ENCODE measurements around the gene NELFB.

DNA sequence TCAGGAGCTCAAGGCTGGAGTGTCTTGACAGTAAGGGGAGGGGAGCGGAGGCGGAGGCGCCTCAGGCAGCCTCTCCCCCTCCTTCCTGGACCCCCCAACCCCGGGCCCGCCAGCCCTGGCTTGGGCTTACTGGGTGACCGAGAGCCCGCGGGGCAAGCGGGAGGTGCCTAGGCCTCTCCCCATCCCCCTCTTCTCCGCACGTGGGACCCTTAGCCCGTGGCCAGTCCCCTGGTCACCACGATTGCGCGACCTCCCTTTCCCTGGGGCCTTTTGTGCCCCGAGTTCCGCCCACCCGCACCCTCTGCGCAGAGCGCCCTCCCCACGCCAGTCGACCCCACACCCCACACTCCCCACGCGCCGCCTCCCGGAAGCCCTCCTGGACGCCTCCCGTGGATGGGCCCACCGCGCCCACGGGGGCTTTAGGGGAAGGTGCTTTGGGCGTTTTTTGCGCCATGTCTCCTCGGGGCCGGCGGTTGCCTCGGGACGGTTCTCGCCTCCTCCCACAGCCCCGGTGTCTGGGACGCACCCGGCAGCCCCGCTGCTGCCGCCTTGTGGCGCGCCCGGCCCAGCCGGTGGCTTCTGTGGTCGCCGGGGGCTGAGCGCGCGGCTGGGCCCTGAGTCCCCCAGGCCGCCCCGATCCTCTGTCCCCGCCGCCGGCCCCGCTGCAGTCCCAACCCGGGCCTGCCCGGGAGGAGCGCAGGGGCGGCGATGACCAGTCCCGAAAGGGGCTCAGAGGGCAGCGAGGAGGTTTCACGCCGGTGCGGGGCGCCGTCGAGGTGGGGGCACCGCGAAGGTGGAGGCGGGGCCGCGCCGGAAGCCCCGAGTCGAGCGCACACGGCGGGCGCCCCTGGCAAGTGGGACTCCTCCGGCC is 25.6 kb downstream of the NELFB start:
- TF ChIP-seq NFIC (IDR thresholded peaks at IDR 0.05) (no peak), CREB1 (IDR thresholded peaks at IDR 0.05; ENCODE audit: low read depth) (no peak), YY1 (IDR thresholded peaks at IDR 0.05; ENCODE audit: low read depth) (no peak), EP300 (IDR thresholded peaks at IDR 0.05; ENCODE audit: borderline replicate concordance) (no peak), RAD21 (IDR thresholded peaks at IDR 0.05; ENCODE audit: low read depth) (no peak), TAF1 (IDR thresholded peaks at IDR 0.05; ENCODE audit: low read depth) (no peak), EGR1 (IDR thresholded peaks at IDR 0.05) (no peak)
- TF ChIP-seq, protein P1, sequence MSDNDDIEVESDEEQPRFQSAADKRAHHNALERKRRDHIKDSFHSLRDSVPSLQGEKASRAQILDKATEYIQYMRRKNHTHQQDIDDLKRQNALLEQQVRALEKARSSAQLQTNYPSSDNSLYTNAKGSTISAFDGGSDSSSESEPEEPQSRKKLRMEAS (IDR thresholded peaks at IDR 0.05) = no peak
